ENCODE data around the gene PRAMEF17.
"Not testable (repeated sequence)": the region's sequence is repeated elsewhere in the genome, so short reads cannot be mapped to it uniquely, and the experiment has no call there.

The PRAMEF17 gene, protein sequence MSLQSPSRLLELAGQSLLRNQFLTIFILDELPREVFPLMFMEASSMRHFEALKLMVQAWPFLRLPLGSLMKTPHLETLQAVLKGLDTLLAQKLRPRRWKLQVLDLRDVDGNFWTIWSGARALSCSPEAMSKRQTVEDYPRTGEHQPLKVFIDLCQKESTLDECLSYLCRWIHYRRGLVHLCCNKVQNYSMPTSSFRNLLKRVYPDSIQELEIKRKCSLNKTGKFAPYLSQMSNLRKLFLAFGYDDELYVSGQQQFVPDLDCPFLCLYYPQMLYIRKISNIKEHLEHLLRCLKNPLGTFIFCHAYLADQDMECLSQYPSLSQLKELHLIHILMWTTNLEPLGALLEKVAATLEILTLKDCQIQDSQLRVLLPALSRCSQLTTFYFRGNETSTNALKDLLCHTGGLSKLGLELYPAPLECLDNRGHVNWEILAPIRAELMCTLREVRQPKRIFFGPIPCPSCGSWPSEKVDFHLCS

DNA sequence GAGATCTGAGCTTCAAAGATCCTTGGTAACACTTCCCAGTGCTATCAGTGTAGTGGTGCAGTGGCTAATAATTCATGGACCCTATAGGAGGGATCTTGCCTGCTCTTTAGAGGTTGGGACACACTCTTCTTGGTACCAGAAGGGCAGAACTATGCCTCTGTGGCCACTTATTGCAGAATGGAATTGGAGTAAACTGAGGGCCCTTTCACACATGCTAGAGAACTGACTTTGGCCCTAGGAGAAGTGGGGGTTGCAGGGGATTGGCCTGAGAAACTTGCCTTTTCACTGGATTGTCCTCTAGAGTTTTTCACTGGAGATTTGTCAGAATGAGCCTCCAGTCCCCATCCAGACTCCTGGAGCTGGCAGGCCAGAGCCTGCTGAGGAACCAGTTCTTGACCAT, at the start of gene PRAMEF17:
PRAMEF17 (plus strand) TSS at position 301 of the 400 bp plus-strand sequence; CDS start at position 327, 26 bp downstream.
- DNase-seq, result not testable (repeated sequence)

GRCh38 chr1:13342496-13342895, 46.9 kb upstream of the PRAMEF17 start:
- DNase-seq, result not testable (repeated sequence)

- not testable (repeated sequence) for DNase-seq
Observed at GRCh38 chr1:13347034-13347433, 42.4 kb upstream of the PRAMEF17 start, which contains the start of gene PRAMEF14. Gene PRAMEF14 (minus strand): TSS chr1:13347134. CDS start chr1:13345314, 1,820 bp downstream.

DNA sequence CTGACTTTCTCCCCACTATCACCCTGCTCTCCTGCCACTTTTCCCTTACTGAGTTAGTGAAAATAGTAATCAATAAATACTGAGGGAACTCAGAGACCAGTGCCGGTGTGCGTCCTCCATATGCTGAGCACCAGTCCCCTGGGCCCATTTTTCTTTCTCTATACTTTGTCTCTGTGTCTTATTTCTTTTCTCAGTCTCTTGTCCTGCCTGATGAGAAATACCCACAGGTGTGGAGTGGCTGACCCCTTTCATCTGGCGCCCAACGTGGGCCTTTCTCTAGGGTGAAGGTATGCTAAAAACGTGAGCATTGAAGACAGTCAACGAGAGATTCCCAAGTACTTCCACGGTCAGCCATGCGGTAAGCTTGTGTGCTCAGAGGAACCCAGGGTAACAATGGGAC, 36.0 kb upstream of the PRAMEF17 start:
- DNase-seq, result not testable (repeated sequence)

GRCh38 chr1:13354475-13354874, 35.0 kb upstream of the PRAMEF17 start:
- DNase-seq, result not testable (repeated sequence)

DNA sequence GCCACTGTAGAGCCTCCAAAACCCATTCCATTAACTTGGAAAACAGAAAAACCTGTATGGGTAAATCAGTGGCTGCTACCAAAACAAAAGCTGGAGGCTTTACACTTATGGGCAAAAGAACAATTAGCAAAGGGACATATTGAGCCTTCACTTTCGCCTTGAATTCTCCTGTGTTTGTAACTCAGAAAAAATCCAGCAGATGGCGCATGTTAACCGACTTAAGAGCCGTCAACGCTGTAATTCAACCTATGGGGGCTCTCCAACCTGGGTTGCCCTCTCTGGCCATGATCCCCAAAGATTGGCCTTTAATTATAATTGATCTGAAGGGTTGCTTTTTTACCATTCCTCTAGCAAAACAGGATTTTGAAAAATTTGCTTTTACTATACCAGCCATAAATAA, 32.7 kb upstream of the PRAMEF17 start:
- DNase-seq, result peak in 8 of 56 donors; percentile 1 to 54 (median 6)

GRCh38 chr1:13362364-13362763, 27.1 kb upstream of the PRAMEF17 start:
- DNase-seq, result not testable (repeated sequence)

DNA sequence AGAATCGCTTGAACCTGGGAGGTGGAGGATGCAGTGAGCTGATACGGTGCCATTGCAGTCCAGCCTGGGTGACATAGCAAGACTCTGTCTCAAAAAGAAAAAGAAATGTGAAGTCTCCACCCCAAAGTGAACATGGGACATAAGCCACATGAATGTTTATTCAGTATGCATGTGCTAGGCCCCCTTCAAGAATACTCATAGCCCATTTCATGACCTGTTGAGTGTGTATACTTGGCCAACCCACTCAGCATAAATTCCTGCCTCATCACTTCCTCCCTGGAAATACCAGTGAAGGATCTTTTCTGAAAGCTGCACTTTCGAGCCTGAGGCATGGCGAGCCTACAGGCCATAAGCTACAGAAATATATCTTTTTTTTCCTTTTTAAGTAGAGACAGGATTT, 24.5 kb upstream of the PRAMEF17 start:
- DNase-seq, result not testable (repeated sequence)

DNA sequence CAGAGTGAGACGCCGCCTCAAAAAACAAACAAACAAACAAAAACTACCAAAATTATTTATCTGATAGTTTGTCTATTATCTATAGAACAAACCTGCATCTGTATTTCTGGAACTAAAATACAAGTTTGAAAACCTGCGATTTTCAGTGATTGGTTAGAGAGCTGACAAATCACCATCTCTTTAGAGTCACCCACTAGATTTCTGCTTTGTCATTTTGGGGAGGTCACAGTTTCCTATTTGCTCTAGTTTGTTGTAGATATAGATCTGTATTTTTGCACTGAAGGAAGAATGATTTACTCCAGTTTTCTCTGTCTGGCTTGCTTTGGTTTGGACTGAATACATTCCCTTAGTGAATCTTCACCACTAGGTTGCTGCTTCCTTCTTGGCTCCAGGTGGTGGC, 22.9 kb upstream of the PRAMEF17 start:
- not testable (repeated sequence) for DNase-seq

DNA sequence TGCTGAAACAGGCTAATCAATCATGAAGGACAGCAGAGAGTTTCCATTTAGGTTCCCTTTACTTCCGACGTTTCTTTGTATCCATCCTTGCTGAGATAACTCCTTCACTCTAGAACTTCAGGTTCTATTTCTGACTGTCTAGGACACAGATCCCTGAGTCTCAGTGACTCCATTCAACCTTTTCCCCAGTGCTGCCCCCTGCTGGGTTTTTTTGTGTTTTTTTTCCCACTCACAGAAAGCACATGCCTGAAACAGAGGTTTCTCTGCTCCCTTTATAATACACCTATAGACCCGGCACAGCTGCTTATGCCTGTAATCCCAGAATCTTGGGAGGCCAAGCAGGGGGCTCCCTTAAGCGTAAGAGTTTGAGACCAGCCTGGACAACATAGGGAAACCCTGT, 20.9 kb upstream of the PRAMEF17 start:
- DNase-seq, result peak in 1 of 56 donors; percentile 46

- DNase-seq, result not testable (repeated sequence)
Observed at GRCh38 chr1:13378983-13379382, 10.4 kb upstream of the PRAMEF17 start.

DNA sequence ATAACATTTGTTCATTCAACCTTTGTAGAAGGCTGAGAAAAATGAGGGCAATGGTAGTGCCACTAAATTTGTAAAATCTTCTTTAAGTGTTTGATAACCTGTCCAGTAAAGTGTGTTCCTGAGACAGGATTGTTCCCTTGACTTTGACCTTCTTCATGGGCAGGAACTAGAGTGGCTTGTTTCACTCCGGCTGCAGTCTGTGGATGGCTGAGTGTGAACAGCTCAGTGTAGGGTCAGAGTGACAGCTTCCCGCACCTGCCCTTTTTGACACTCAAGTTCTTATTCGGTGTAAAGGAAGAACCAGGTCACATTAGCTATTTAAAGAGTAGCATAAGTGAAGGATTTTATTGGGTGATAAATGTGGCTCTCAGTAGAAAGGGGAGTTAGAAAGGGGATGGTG, 9.1 kb upstream of the PRAMEF17 start:
- not testable (repeated sequence) for DNase-seq

- not testable (repeated sequence) for DNase-seq
Observed at GRCh38 chr1:13393004-13393403, 3.6 kb downstream of the PRAMEF17 start.

GRCh38 chr1:13394761-13395160, 5.3 kb downstream of the PRAMEF17 start:
- DNase-seq, result not testable (repeated sequence)

DNA sequence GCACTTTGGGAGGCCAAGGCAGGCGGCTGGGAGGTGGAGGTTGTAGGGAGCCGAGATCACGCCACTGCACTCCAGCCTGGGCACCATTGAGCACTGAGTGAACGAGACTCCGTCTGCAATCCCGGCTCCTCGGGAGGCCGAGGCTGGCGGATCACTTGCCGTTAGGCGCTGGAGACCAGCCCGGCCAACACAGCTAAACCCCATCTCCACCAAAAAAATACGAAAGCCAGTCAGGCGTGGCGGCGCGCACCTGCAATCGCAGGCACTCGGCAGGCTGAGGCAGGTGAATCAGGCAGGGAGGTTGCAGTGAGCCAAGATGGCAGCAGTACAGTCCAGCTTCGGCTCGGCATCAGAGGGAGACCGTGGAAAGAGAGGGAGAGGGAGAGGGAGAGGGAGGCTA, 5.9 kb downstream of the PRAMEF17 start:
- not testable (repeated sequence) for DNase-seq

DNA sequence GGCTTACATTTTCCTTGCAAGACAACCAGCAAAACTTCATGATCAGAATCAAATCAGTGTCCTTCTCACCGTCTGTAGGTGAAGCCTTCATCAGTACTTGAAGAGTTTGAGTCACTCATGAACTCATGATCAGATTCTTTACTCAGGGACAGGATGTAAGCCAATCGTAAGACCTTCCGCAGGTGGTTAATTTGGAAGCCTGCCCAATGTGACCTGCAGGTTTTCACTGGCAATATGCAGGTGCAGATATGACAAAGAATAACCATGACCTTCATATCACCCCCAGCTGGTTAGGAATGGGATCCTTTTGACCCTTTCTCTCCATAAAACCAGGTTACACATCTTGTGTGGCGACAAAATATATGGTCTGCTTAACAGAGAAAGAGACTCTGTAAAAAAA, 18.4 kb downstream of the PRAMEF17 start:
- no peak for DNase-seq

DNA sequence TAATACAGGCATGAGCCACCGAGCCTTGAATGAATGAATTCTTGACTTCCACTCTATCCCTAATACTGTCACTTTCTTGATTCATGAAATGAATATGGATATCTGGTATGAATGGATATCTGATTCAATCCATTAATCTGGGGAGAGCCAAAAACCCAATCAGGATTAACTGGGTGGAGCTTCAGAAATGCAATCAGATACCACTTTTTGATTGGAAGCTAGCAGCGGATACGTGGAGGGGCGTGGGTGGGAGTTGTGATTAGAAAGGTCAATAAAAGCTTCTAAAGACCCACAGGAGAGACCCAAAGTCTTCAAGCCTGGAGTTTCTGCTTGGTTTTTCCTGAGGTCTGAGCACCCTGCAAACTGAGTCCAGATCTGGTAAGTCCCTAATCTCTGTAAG, 20.7 kb downstream of the PRAMEF17 start, which contains the start of gene PRAMEF20:
PRAMEF20 (plus strand) TSS at position 301 of the 400 bp plus-strand sequence. CDS start 5,905 bp downstream, outside the sequence.
- not testable (repeated sequence) for DNase-seq

- no peak for DNase-seq
Observed at GRCh38 chr1:13430495-13430894, 41.1 kb downstream of the PRAMEF17 start.

GRCh38 chr1:13432251-13432650, 42.8 kb downstream of the PRAMEF17 start:
- no peak for DNase-seq

GRCh38 chr1:13433694-13434358, 44.4 kb downstream of the PRAMEF17 start:
- DNase-seq, result not testable (repeated sequence)

GRCh38 chr1:13435458-13435857, 46.0 kb downstream of the PRAMEF17 start:
- DNase-seq, result no peak

All from amygdala (tissue), 56 donors.